NCI-H748 (cell line): ENCODE measurements around the gene UCP1.

Experiments
- DNase-seq: peaks from one replicate; lab custom pipeline; 2025; ENCODE audit not compliant: unreplicated experiment; lab: John Stamatoyannopoulos, UW

UCP1 gene, protein sequence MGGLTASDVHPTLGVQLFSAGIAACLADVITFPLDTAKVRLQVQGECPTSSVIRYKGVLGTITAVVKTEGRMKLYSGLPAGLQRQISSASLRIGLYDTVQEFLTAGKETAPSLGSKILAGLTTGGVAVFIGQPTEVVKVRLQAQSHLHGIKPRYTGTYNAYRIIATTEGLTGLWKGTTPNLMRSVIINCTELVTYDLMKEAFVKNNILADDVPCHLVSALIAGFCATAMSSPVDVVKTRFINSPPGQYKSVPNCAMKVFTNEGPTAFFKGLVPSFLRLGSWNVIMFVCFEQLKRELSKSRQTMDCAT

GRCh38 chr4:140568507-140569306, at the start of gene UCP1:
TSS of gene UCP1 (minus strand) at chr4:140568961. CDS start at chr4:140568729, 232 bp downstream.
- peak; percentile 34 for DNase-seq

- no peak for DNase-seq
Measured at GRCh38 chr4:140617499-140618248, 48.9 kb upstream of the UCP1 start.

- no peak for DNase-seq
Measured at GRCh38 chr4:140615451-140615850, 46.7 kb upstream of the UCP1 start.

DNA sequence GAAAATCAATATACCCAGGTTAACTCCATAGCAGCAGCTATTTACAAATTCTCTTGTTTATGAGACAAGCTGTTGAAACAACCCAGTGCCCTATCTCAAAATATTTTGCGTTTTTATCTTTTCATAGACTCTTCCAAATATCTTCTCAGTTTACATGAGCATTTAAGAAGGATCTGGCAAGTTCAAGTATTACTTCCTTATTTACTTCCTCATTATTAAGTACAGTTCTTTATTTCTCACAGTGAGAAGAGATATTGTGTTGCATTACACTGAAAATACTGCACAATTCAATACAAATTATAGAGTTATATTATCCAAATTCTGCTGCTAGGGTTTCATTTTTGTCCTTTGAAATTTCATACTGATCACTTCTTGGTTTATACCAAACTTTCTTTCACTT, 43.6 kb upstream of the UCP1 start:
- DNase-seq: no peak

DNA sequence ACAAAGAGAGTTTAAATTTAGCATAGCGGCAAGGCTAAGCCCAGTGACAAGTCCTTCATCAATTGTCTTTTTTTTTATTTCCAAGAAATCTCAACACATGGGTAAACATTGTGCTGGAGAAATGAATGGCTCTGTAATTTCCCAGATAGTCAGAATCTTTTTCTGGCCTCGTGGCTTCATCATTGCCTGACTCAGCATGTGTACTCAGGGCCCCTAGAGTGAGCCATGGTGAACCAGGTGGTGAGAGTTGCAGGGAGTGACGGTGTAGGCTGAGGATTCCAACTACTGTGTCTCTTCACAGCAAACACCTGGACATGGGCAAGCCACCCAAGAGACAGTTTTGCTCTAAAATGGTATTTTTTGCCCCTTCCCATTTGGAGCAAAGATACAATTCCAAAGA, 43.1 kb upstream of the UCP1 start:
- no peak for DNase-seq

DNA sequence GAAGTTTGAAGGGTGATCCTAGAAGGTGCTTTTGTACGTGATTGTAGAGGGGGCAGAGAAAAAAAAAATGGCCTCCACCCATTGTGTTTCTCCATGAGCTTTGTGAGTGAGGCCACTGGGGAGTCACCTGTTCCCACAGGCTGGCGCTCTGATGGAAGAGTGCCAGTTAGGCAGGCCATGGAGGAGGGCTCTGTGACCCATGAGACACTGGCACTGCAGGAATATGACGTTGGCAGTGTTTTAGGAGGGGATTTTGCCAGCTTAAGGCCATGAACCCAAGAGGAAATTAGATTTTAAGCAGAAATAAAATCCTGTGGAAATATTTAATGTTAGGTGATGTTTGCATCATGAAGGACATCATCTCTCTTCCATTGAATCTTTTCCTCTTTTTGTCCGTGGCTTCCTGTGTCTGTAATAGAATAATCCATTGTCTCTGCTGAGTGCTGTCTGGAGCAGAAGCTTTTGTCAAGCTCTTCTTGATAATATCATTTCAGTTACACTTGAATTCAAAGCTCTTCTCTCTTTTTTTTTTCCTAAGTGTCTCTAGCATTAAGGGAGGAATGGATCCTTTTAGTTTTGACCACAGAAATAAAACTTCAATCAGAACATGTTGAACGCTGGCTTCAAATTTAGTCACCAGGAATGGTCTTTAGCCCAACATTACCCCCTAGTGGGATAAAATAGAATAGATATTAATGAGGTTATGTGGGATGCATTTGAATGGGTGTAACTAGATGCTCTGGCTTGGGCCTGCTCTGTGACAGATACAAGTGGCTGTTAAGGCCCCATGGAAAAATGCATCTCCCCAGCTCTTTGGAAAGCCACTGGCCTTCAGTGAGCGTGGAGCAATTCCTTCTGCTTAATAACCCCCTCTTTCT, 41.0 kb upstream of the UCP1 start:
- peak; percentile 50 for DNase-seq

DNA sequence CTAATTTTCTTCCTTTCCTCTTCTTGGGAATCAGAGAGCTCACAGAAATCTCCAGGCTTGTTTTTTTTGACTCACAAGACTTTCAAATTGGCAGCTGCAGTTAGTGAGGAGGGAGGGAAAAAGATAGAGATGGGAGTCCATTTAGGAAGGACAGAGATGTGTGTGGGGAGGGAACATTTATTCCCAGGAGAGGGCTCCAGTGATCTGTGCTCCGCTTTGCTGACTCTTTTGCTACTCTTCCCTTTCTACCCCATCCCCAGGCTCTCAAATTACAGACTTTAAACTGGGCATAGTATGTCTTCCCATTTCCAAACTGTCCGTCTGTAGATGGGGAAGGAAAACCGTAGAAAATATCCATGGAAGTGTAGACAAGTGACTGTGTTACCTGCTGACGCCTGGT, 39.1 kb upstream of the UCP1 start:
- no peak for DNase-seq

GRCh38 chr4:140604544-140604943, 35.8 kb upstream of the UCP1 start:
- DNase-seq: no peak

DNA sequence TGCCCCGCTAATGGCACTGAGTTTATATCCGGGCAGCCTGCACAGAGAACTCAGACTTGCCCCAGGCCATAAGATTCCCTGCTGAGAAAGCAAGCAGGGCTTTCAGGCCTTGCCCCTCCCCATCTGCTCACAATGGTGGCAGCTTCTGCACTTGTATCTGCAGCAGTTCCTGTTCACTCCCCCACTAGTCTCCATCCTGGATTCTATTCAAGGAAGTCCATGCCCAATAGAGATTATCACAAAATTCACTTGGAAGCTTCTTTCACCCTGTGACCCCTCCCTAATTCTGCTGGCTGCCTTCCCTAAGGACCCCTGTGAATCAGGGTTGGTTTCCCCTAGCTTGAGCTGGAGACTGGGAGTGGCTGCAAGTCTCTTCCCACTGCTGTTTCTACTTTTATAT, 34.5 kb upstream of the UCP1 start:
- peak; percentile 4 for DNase-seq

DNA sequence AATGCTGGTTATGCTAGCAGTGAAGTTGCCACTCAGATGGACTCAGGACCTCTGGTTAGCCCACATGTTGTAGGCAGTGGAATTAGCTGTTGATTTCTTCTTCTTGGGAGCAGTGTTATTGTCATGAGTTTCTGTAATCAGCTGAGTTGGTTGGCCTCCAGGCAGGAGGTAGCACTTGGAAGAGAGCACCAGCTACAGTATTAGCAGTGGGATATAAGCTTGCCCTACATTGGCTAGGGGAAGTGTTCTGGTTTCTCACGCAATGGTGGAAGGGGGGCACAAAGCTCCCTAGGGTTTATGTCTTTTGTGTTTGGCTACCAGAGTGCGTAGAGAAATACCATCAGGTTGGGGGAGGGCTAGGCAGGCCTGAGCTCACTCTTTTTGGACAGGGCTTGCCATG, 34.0 kb upstream of the UCP1 start:
- no peak for DNase-seq

DNA sequence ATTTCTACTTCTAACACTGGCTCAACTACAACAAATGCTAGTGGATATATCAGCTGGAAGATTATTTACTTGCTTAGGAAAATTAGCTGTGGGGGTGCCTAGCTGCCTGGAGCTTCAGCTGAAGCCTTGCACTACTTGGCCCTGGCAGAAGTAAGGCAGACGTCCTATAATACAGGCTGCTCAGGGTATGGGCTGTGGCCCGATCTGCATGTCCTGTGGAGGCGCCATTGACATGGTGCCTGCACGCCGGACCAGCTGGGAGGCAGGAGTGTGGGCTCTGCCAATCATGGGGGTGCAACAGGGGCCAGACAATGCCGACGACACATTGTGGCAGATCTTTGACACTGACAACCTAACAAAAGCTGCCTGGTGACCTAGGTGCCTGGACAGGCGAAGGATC, 31.6 kb upstream of the UCP1 start:
- no peak for DNase-seq

DNA sequence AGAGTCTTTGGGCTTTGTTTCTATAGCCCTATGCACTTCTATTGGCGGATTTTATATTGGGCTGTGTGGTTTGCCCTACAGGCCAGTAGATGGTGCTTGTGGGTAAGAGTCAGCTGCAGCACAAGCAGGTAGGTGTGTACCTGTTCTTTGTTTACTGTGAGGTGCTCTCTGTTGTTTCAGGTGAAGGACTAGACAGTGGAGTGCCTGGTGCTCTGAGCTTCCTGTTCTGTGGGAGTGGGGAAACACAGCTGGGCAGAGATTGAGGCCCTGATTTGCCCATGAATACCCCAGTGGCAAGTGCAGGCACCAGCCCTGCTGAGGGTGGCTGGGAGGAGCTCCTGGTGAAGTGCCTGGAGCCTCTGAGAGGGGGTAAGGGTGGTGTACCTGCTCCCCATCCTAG, 26.3 kb upstream of the UCP1 start:
- peak; percentile 71 for DNase-seq

GRCh38 chr4:140584439-140584838, 15.7 kb upstream of the UCP1 start:
- no peak for DNase-seq

DNA sequence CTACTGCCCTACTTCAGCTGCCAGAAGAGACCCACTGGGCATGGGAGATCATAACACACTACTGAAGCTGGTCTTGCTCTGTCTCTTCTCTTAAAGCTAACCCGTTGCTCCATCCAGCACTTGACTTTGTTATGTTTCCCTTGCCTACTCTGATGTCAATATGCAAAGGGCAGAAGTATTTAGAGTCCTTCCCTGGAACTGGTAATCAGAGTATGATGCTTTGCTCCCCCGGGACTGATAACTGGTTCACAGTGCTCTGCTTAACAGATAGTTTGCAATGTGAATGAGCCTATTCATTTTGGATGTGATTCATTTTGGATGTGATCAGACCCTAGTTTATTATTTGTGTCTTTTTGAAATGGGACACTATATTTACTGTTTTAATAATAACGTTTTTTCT, 12.3 kb upstream of the UCP1 start:
- no peak for DNase-seq

DNA sequence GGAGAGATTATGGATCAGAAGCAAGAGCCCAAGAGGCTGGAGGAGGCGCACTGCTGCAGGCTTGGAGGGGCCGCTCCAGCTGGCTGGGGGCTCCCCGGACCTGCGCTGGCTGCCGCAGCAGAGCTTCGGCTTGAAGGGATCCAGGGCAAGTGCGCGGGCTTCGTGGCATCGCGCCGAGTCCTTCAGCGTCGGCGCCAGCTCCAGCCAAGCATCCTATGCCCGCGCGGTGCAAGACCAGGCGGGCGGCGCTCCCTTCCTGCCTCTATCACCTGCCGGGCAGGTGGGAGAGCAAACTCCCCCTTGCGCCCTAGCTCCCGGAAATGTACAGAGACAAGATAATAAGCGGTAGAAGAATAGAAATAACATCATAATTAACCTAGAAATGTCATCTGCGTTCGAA, 10.5 kb upstream of the UCP1 start:
- peak; percentile 76 for DNase-seq

- no peak for DNase-seq
Measured at GRCh38 chr4:140575489-140575888, 6.7 kb upstream of the UCP1 start.

- DNase-seq: no peak
Measured at GRCh38 chr4:140571620-140572019, 2.9 kb upstream of the UCP1 start.

DNA sequence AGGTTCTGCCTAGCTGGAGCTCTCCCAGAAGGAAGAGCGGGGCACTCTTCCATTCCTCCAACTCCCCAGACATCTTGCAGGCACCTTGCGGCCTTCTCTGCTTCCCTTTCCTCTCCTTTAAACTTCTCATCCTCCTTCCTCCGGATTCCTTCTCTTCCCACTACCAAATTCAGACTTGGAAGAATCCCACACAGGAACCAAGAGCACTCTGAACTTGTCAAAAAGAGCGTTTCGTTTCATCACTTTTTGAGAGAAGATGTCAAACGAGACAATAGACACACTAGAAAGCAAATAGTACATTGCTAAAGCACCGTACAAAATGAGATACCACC, 512 bp upstream of the UCP1 start:
- DNase-seq: no peak

GRCh38 chr4:140559696-140560095, 9.1 kb downstream of the UCP1 start:
- no peak for DNase-seq

- DNase-seq: no peak
Measured at GRCh38 chr4:140557831-140558435, 10.8 kb downstream of the UCP1 start.
